ENCODE results near the gene GNG13.

Gene GNG13

GRCh38 chr16:843771-844170 lies 43.2 kb upstream of the GNG13 start:
- H3K27ac ChIP-seq, result no peak overlapping the region
- no peak for TF ChIP-seq ZFX (IDR thresholded peaks at IDR 0.05; ENCODE audit: borderline replicate concordance)
- TF ChIP-seq, protein P1, sequence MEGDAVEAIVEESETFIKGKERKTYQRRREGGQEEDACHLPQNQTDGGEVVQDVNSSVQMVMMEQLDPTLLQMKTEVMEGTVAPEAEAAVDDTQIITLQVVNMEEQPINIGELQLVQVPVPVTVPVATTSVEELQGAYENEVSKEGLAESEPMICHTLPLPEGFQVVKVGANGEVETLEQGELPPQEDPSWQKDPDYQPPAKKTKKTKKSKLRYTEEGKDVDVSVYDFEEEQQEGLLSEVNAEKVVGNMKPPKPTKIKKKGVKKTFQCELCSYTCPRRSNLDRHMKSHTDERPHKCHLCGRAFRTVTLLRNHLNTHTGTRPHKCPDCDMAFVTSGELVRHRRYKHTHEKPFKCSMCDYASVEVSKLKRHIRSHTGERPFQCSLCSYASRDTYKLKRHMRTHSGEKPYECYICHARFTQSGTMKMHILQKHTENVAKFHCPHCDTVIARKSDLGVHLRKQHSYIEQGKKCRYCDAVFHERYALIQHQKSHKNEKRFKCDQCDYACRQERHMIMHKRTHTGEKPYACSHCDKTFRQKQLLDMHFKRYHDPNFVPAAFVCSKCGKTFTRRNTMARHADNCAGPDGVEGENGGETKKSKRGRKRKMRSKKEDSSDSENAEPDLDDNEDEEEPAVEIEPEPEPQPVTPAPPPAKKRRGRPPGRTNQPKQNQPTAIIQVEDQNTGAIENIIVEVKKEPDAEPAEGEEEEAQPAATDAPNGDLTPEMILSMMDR (IDR thresholded peaks at IDR 0.05), result no peak

DNA sequence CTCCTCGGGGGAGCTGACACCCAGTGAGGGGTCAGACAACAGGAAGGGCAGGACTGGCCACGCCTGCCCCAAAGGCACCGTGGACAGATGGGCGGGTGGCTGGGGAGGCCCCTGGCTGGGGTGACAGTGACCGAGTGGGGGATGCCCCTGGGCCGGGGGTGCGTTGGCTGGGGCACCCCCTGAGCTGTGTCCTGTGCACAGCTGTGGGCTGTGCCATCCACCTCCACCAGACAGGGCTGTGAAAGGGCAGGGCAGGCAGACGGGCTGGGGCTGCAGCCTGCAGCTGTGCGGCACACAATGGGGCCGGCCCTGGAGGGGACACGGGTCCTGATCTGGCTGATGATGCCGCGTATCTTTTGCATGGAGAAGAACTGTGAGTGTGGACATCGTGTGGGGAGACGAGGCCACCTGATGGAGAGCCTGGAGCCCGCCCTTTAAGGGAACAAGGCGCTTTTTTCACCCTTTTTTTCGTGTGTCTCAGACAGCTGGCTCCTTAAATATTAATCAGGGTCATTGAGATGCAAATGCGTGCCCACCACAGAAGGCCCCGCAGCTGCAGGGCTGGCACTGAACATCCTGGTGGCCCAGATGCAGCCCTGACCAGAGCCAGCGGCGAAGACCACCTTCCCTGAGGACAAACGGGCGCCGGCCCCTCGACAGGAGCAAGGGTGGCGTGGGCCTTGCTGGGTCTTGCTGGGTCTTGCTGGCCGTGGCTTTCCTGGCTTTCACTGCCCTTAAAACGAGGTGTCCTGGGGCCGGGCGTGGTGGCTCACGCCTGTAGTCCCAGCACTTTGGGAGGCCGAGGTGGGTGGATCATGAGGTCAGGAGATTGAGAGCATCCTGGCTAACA lies 42.4 kb upstream of the GNG13 start:
- no peak overlapping the region for H3K27ac ChIP-seq
- TF ChIP-seq ZFX (IDR thresholded peaks at IDR 0.05; ENCODE audit: borderline replicate concordance), result no peak
- TF ChIP-seq, protein P1 (IDR thresholded peaks at IDR 0.05), result no peak

GRCh38 chr16:842061-842476 lies 41.5 kb upstream of the GNG13 start:
- TF ChIP-seq, protein P1 (IDR thresholded peaks at IDR 0.05), result no peak
- no peak for TF ChIP-seq ZFX (IDR thresholded peaks at IDR 0.05; ENCODE audit: borderline replicate concordance)
- H3K27ac ChIP-seq, result no peak overlapping the region

GRCh38 chr16:841455-842060 lies 41.0 kb upstream of the GNG13 start:
- H3K27ac ChIP-seq, result no peak overlapping the region
- TF ChIP-seq, protein P1 (IDR thresholded peaks at IDR 0.05), result no peak
- TF ChIP-seq ZFX (IDR thresholded peaks at IDR 0.05; ENCODE audit: borderline replicate concordance), result no peak

- H3K27ac ChIP-seq, result no peak overlapping the region
- TF ChIP-seq, protein P1 (IDR thresholded peaks at IDR 0.05), result no peak
- TF ChIP-seq ZFX (IDR thresholded peaks at IDR 0.05; ENCODE audit: borderline replicate concordance), result no peak
Observed at GRCh38 chr16:840561-841454, 40.3 kb upstream of the GNG13 start.

DNA sequence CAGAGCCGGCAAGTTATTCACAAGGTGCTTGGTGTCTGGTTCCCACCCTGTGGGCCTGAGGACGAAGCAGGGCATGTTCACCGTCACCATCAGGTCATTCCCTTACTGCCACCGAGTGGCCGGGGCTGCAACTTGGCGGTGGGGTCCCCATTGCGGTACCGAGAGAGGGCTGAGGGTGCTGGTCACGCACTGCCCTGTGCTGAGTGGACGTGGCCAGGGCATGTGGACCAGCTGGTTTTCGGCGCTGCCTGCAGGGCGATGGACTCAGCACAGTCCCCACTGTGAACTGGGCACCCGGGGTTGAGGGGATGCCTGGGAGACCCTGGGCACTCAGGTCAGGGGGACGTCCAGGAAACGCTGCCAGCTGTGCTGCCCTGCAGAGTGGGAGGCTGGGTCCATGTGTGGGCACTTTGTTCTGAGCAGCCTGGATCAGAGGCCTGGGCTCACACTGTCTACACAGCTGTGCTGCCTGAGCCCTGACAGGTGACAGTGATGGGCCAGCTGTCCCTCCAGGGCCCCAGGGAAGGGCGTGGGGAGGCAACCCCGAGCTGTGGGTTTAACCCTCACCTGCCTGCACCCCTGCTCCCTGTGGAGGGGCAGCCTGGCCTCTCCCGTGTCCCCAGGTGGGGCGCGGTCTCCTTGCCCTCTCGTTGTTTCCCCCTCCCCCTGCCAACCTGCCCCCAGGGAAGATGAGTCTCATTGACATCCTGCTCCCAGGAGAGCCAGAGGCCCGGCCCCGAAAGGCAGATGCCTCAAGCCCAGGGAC lies 39.3 kb upstream of the GNG13 start:
- no peak overlapping the region for H3K27ac ChIP-seq
- TF ChIP-seq ZFX (IDR thresholded peaks at IDR 0.05; ENCODE audit: borderline replicate concordance), result no peak
- TF ChIP-seq, protein P1 (IDR thresholded peaks at IDR 0.05), result no peak

Data from 22Rv1 (cell line).